Activated naive CD4-positive, alpha-beta T cell treated with anti-CD3 and anti-CD28 coated beads, Interleukin-2, amount 50 U/mL, for 72 hours (primary cell): ENCODE results near the gene CBS. TPM values are rescaled to one million over a fixed set of nuclear protein-coding genes. Genes with fewer than 3 reads are reported as not detected.
"Not testable (repeated sequence)": the region's sequence is repeated elsewhere in the genome, so short reads cannot be mapped to it uniquely, and the experiment has no call there.

Experiments used
- ATAC-seq, 2 donors: fragments of 150-1000 bp; cut with Tn5 transposase; 2 replicates each; pipeline ENCODE4 v1.10.0; 2021; ENCODE audit warnings: mild to moderate bottlenecking in 2 of 2, moderate library complexity in 2 of 2
- DNase-seq, 2 donors: peaks; one replicate each; pipeline ENCODE4 v3.0.0; 2021 to 2022; ENCODE audit warnings: low spot score in 2 of 2
- H3K27ac Mint-ChIP-seq, 2 donors: one replicate each; pipeline ENCODE4 v1.8.0; 2022; ENCODE audit warnings: mild to moderate bottlenecking in 2 of 2, mixed read lengths in 2 of 2
- H3K36me3 Mint-ChIP-seq, 2 donors: one replicate each; pipeline ENCODE4 v1.8.0; 2022; ENCODE audit warnings: mixed read lengths in 2 of 2
- H3K9me3 Mint-ChIP-seq, 2 donors: one replicate each; pipeline ENCODE4 v1.8.0; 2022; ENCODE audit warnings: mixed read lengths in 2 of 2
- total RNA-seq, 2 donors: library from RNA; stranded (reverse); gene quantifications; one replicate each; pipeline ENCODE4 v1.2.3, GENCODE V29; 2022

The CBS gene
- total RNA-seq, 2 donors from 2014 or later, result 13.9 to 72.8 TPM

DNA sequence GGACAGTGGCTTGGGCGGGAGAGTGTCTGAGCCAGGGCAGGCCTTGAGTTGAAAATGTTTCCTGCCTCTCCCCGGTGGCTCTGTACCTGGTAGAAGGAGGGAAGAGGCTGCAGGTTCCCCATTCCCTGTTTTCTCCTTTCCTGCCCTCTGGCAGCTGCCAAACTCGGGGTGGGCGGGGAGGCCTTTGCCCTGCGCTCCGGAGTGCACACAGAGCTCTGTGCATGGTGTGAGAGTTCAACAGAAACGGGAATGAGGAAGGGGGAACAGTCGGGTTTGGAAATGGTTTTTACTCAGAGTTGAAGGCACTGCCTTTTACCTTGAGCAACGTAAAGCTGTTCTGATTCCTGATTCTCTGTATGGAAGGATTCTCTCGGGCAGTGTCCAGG is 37.0 kb downstream of the CBS start:
- H3K36me3 Mint-ChIP-seq, ATAC-seq, H3K27ac Mint-ChIP-seq, H3K9me3 Mint-ChIP-seq, DNase-seq: not testable (repeated sequence)

DNA sequence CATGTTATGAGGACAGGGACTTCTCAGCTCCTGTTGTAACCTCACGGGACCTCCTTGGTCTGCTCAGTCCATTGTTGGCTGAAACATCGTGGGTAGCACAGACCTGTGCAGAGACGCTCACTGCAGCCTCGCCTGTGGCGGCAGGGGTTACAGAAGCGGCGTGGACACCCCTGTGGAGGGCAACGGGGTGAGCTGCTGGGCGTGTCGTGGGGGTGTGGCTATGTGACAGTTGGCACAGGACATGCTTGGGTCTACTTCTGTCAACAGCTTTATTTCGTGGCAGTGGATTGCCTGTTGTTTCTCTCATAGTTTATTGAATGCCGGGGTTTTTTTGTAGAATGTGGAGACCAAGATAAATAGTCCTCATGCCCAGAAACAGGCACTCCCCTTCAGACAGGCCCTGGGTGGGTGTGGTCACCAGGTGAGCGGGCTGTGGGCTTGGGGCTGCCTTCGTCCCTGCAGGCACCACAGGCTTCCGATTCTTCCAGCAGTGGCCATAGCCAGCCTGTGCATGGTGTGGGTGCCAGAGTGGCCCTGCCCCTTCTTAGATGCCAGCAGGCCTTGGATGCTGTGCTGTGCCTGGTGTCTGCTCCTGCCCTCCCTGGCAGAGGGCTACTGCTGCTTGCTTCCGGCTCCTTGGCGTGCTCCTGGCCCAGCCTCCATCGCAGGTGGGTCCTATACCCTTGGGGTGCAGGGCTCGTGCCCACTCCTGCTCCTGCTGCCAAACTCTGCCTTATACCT is 37.5 kb downstream of the CBS start:
- not testable (repeated sequence) for ATAC-seq, H3K36me3 Mint-ChIP-seq, DNase-seq, H3K9me3 Mint-ChIP-seq
- peak overlapping the region in 1 of 2 donors; percentile 23 for H3K27ac Mint-ChIP-seq

GRCh38 chr21:43036889-43037288 is 38.7 kb downstream of the CBS start:
- H3K36me3 Mint-ChIP-seq, ATAC-seq, H3K27ac Mint-ChIP-seq, DNase-seq, H3K9me3 Mint-ChIP-seq: not testable (repeated sequence)

GRCh38 chr21:43034826-43035225 is 40.8 kb downstream of the CBS start:
- H3K36me3 Mint-ChIP-seq, result no peaks in the 10 kb centered on the region
- peak overlapping the region in 1 of 2 donors; percentile 36 for H3K27ac Mint-ChIP-seq
- H3K9me3 Mint-ChIP-seq, result no peaks in the 10 kb centered on the region
- DNase-seq, result no peak
- no peak for ATAC-seq

DNA sequence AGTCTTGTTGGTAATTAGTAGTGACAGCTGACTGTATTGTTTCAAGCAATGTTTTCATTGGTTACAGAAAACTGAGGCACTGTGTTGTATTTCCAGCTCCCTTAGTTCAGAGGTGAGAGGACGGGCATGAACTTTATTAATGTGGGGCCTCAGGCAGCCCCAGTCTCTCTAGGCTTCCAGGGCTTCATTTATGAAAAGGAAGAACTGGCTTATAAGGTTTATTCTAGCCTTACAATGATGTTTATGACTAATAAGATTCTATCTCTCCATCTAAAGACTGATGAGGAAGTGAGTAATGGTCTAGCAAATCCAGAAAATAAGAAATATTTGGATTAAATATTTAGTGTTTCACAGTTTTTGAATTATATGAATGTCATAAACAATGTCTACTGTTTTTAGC is 41.5 kb downstream of the CBS start:
- Mint-ChIP-seq H3K9me3 (no peaks in the 10 kb centered on the region), H3K27ac (peak overlapping the region in 1 of 2 donors; percentile 14), H3K36me3 (no peaks in the 10 kb centered on the region)
- DNase-seq (no peak), ATAC-seq (no peak)

- no peak for ATAC-seq
- no peak overlapping the region for H3K27ac Mint-ChIP-seq
- no peaks in the 10 kb centered on the region for H3K9me3 Mint-ChIP-seq
- no peak for DNase-seq
- H3K36me3 Mint-ChIP-seq, result no peaks in the 10 kb centered on the region
These were observed 44.5 kb downstream of the CBS start for GRCh38 chr21:43031121-43031619.

DNA sequence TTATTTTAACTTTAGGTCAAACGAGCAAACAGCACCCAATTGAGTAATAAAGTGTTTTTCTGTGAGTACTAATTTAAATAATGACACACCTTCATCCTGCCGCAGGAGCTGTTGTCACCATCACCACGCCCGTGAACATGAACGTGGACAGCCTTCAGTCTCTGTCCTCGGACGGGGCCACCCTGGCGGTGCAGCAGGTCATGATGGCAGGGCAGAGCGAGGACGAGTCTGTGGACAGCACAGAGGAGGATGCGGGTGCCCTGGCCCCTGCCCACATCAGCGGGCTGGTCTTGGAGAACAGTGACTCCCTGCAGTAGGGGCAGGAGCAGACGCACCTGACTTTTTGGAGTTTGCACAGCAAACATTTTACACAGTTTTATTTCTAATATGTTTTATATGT is 45.9 kb downstream of the CBS start:
- H3K36me3 Mint-ChIP-seq, result no peaks in the 10 kb centered on the region
- H3K27ac Mint-ChIP-seq, result no peak overlapping the region
- ATAC-seq, result no peak
- DNase-seq, result no peak
- no peaks in the 10 kb centered on the region for H3K9me3 Mint-ChIP-seq

DNA sequence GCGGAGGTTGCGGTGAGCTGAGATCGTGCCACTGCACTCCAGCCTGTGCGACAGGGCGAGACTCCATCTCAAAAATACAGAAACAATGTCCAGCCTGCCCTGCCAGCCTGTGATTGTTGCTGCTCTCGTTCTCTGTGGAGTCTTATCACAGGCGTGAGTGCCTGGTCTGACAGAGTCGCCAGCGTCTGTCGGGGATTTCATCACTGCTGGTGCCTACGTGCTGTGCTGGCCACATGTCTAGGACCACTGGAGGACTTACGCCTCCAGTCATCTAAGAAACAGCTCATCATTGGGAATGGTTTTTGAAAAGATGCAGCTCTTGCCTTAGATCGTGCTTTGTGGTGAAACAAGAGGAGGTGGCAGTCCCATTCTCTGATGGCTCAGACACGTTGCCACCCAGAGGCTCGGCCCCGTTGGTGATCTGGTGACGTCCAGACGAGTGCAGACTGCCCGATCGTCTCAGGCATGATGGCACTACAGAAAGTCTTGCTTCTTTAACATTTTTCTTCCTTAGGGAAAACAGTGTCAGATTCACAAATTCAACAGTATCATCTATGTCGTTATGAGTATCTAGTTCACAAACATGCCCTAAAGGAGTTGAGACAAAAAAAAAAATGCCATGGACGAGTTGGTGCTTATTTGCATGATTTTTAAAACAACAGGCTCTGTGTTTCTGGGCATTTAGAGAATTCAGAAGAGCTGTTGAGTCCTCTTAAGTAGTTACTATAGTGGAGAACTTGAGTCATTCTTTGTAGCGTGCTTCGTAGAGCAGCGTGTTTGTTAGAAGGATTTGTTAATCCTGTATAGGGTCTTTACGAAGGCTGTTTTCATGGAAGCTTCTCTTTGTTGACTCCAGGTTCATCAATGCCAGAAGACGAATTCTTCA is 47.5 kb downstream of the CBS start:
- Mint-ChIP-seq H3K36me3 (no peaks in the 10 kb centered on the region), H3K9me3 (no peaks in the 10 kb centered on the region), H3K27ac (no peak overlapping the region)
- ATAC-seq (no peak), DNase-seq (no peak)

GRCh38 chr21:43025636-43026180 is 49.9 kb downstream of the CBS start:
- H3K27ac Mint-ChIP-seq, result no peak overlapping the region
- ATAC-seq (no peak), DNase-seq (no peak)
- H3K36me3 Mint-ChIP-seq, result no peaks in the 10 kb centered on the region
- no peaks in the 10 kb centered on the region for H3K9me3 Mint-ChIP-seq

DNA sequence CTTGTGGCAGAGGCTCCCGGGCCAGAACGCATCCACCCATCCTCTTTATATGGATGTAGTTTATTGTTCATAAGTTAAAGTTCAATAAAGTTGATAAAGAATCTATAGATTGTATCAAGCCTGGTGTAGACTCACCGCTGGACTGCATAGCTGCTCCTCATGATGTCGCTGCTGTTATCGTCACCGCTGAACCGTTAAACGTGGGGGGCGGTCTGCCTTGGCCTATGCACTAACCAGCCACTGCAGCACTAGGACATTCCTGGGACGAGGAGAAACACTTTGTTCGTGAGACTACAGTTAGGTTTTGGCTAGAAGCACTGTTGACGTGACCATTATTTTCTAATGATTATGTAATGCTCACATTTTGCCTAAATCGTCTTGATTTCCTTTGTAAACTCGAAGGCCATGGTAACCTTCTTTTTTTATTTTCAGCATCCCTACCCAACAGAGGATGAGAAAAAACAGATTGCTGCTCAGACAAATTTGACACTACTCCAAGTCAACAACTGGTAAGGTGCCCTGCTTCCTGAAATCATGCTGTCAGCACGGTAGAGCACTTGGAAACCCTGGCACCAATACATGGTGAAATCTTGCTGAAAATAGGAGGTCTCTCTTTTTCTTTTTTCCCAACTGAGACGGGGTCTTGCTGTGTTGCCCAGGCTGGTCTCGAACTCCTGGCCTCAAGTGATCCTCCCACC is 51.0 kb downstream of the CBS start:
- DNase-seq, result no peak
- no peaks in the 10 kb centered on the region for H3K9me3 Mint-ChIP-seq
- H3K27ac Mint-ChIP-seq, result no peak overlapping the region
- ATAC-seq, result no peak
- no peaks in the 10 kb centered on the region for H3K36me3 Mint-ChIP-seq

- ATAC-seq (no peak), DNase-seq (no peak)
- H3K27ac Mint-ChIP-seq, result peak overlapping the region in 1 of 2 donors; percentile 72
- no peaks in the 10 kb centered on the region for H3K9me3 Mint-ChIP-seq
- H3K36me3 Mint-ChIP-seq, result no peaks in the 10 kb centered on the region
These were observed 52.5 kb downstream of the CBS start for GRCh38 chr21:43023175-43023574.

DNA sequence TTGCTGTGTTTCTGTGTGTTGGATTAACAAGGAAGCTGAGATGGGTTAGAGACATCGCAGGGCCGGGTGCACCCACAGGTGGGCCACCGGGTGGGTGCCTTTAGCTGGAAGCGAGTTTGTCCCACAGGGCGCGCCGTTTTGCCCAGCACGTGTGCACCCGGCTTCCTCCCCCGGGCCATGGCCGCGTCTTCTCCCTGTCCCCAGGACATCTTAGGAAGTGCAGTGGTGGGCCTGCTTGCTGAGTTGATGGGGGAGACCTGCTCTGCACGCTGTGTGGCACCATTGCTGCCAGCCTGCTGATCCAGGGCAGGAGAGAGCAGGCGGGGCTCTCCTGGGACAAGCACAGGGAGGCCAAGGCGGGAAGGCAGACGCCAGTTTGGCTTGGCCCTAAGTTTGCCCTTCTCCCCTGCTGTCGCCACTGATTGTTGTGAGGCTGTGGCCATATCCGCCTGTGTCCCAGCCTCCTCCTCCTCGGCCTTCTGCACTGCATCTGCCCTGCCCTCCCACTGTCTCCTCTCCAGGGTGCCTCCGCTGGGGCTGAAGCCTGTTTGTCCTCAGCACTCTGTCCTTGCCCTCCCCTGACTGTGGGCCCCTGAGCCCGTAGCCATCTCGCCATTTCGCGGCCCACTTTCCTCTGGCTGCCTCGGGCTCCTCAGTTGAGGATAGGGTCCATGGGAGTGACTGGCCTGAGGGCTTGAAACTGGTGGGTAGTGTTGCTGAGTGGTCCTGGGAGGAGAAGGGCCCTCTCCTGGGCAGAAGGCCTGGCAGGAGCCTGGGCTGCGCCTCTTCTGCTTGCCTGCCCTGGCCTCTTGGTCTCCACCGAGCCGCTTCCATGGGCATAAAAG is 53.7 kb downstream of the CBS start:
- H3K36me3 Mint-ChIP-seq, result no peaks in the 10 kb centered on the region
- no peaks in the 10 kb centered on the region for H3K9me3 Mint-ChIP-seq
- no peak for ATAC-seq
- peak overlapping the region in 1 of 2 donors; percentile 61 for H3K27ac Mint-ChIP-seq
- no peak for DNase-seq

GRCh38 chr21:43021191-43021590 is 54.4 kb downstream of the CBS start:
- Mint-ChIP-seq H3K27ac (peak overlapping the region in 1 of 2 donors; percentile 61), H3K36me3 (no peaks in the 10 kb centered on the region), H3K9me3 (no peaks in the 10 kb centered on the region)
- ATAC-seq (no peak), DNase-seq (no peak)

DNA sequence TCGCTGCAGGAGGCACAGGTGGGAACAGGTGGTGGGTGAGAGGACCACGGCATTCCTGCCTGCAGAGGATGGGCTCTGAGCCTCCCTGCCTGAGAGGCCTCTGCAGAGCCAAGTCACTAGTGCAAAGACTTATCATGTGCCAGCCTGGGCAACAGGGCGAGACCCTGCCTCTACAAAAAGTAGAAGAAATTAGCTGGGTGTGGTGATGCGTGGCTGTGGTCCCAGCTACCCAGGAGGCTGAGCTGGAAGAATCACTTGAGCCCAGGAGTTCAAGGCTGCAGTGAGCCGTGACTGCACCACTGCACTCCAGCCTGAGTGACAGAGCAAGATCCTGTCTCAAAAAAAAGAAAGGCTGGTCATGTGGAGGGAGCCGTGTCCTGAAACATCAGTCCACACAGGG is 54.9 kb downstream of the CBS start:
- DNase-seq, result no peak
- H3K36me3 Mint-ChIP-seq, result no peaks in the 10 kb centered on the region
- peak overlapping the region in 1 of 2 donors; percentile 61 for H3K27ac Mint-ChIP-seq
- H3K9me3 Mint-ChIP-seq, result no peaks in the 10 kb centered on the region
- no peak for ATAC-seq

DNA sequence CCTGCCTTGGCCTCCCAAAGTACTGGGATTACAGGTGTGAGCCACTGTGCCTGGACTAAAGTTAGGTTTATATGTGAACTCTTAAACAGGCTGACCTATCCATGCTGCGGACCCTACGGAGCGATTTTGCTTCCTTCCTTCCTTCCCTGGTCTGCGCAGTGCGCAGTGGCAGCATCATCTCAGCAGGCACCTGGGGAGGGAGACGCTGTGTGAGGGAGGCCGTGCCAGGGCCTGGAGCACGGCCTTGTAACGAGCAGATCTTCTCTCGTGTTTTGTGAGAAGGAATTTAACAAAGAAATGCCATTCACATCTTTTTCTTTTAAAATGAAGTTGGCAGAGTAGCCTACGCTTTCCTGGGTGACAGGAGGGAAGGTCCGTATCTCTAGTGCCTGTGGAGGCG is 55.5 kb downstream of the CBS start:
- ATAC-seq, result no peak
- H3K36me3 Mint-ChIP-seq, result no peaks in the 10 kb centered on the region

GRCh38 chr21:43018519-43018918 is 57.1 kb downstream of the CBS start:
- ATAC-seq, result no peak
- no peak for DNase-seq
- H3K36me3 Mint-ChIP-seq, result no peaks in the 10 kb centered on the region

More for the DNA sequence above, 55.5 kb downstream of the CBS start:
- H3K9me3 Mint-ChIP-seq, result no peaks in the 10 kb centered on the region
- DNase-seq, result no peak
- H3K27ac Mint-ChIP-seq, result peak overlapping the region in 1 of 2 donors; percentile 31

More at GRCh38 chr21:43018519-43018918, 57.1 kb downstream of the CBS start:
- Mint-ChIP-seq H3K27ac (no peak overlapping the region), H3K9me3 (no peaks in the 10 kb centered on the region)
